Spinal cord (tissue), 10 donors: ENCODE data around the gene VTN. TPM values are rescaled to one million over a fixed set of nuclear protein-coding genes. Genes with fewer than 3 reads are reported as not detected.

Experiments used
- DNase-seq, 6 donors: peaks; one replicate each; pipeline versions ENCODE4 v3.0.0 to v3.0.0-alpha.2; 2013 to 2015; ENCODE audit warnings: low spot score in 6 of 6, low read depth in 4 of 6
- H3K27ac ChIP-seq: one replicate; pipeline ENCODE4 v1.5.1; 2013; ENCODE audit warnings: low read depth, low read length, control low read depth
- H3K27me3 ChIP-seq: one replicate; pipeline ENCODE4 v1.6.1; 2013; ENCODE audit warnings: low read length; ENCODE audit not compliant: control insufficient read depth, insufficient read depth
- H3K36me3 ChIP-seq: one replicate; pipeline ENCODE4 v1.6.1; 2013; ENCODE audit warnings: low read length; ENCODE audit not compliant: control insufficient read depth, insufficient read depth
- H3K4me1 ChIP-seq: one replicate; pipeline ENCODE4 v1.6.1; 2013; ENCODE audit warnings: low read length; ENCODE audit not compliant: control insufficient read depth, insufficient read depth
- H3K4me3 ChIP-seq: one replicate; pipeline ENCODE4 v1.5.1; 2013; ENCODE audit warnings: low read depth, low read length, control low read depth
- H3K9me3 ChIP-seq: one replicate; pipeline ENCODE4 v1.6.1; 2013; ENCODE audit warnings: low read length; ENCODE audit not compliant: control insufficient read depth, insufficient read depth
- WGBS: methylation state at CpG from one replicate; pipeline ENCODE4 v1.1.5; 2013; ENCODE audit warnings: missing lambda C conversion rate; ENCODE audit not compliant: insufficient coverage; 5-methylcytosine and 5-hydroxymethylcytosine counted together
- polyA plus RNA-seq, 2 donors: library from polyadenylated mRNA; unstranded; fragments of 120-200 nt; gene quantifications; one replicate each; pipeline ENCODE4 v1.2.1, GENCODE V29; 2013; ENCODE audit not compliant: insufficient read length in 2 of 2
- total RNA-seq, 2 donors: library from RNA; depleted of rRNA in 1 of 2; stranded (reverse); fragments of 120-200 nt in 1 of 2; fragments of >200 nt in 1 of 2; gene quantifications; one replicate each; pipeline versions ENCODE4 v1.2.3 to v1.2.4, GENCODE V29; 2013 to 2014
- donor health status: healthy.

The VTN gene
- total and polyA plus RNA-seq, 4 donors, result 0.40 to 3.0 (median 2.5) TPM

GRCh38 chr17:28363776-28364650 lies 6.1 kb downstream of the VTN start:
- Histone ChIP-seq H3K4me3 (no peak overlapping the region), H3K27ac (no peak overlapping the region), H3K27me3 (no peaks in the 10 kb centered on the region), H3K36me3 (peaks cover 74% of the 10 kb centered on the region), H3K4me1 (no peaks in the 10 kb centered on the region), H3K9me3 (no peaks in the 10 kb centered on the region)
- WGBS, result 95% methylated on average over 7 of the region's 8 CpGs
- no peak for DNase-seq

GRCh38 chr17:28363186-28363585 lies 6.9 kb downstream of the VTN start:
- H3K27ac ChIP-seq, result no peak overlapping the region
- H3K4me1 ChIP-seq, result no peaks in the 10 kb centered on the region
- WGBS, result no CpG with 5 or more reads among the region's 5 CpGs
- H3K4me3 ChIP-seq, result no peak overlapping the region
- peaks cover 74% of the 10 kb centered on the region for H3K36me3 ChIP-seq
- H3K27me3 ChIP-seq, result no peaks in the 10 kb centered on the region
- no peaks in the 10 kb centered on the region for H3K9me3 ChIP-seq
- no peak for DNase-seq

GRCh38 chr17:28357901-28358197 lies 12.3 kb downstream of the VTN start:
- Histone ChIP-seq H3K27ac (no peak overlapping the region), H3K27me3 (no peaks in the 10 kb centered on the region), H3K4me3 (peak overlapping the region; percentile 80), H3K36me3 (peaks cover 54% of the 10 kb centered on the region), H3K4me1 (peaks cover 7% of the 10 kb centered on the region), H3K9me3 (no peaks in the 10 kb centered on the region)
- DNase-seq, result no peak
- 3% methylated on average over 4 of the region's 4 CpGs for WGBS

- WGBS, result 0% methylated on average over 80 of the region's 80 CpGs
- peaks cover 7% of the 10 kb centered on the region for H3K4me1 ChIP-seq
- H3K27ac ChIP-seq, result no peak within 1 kb of the TSS
- H3K36me3 ChIP-seq, result peaks cover 55% of the 10 kb centered on the region
- DNase-seq, result peak; percentile 87 to 98 (median 92)
- peak within 1 kb of the TSS; percentile 80 for H3K4me3 ChIP-seq
- no peaks in the 10 kb centered on the region for H3K9me3 ChIP-seq
- no peaks in the 10 kb centered on the region for H3K27me3 ChIP-seq
Measured at GRCh38 chr17:28357061-28357900, 12.8 kb downstream of the VTN start, which contains the start of gene POLDIP2. TSS of gene POLDIP2 (minus strand) at chr17:28357527. CDS start at chr17:28357448, 79 bp downstream.

GRCh38 chr17:28350271-28350670 lies 19.8 kb downstream of the VTN start:
- 100% methylated on average over 6 of the region's 7 CpGs for WGBS
- H3K4me3 ChIP-seq, result no peak overlapping the region
- peaks cover 5% of the 10 kb centered on the region for H3K4me1 ChIP-seq
- H3K36me3 ChIP-seq, result peaks cover 85% of the 10 kb centered on the region
- DNase-seq, result no peak
- H3K27ac ChIP-seq, result no peak overlapping the region
- H3K9me3 ChIP-seq, result no peaks in the 10 kb centered on the region
- no peaks in the 10 kb centered on the region for H3K27me3 ChIP-seq

GRCh38 chr17:28348979-28349378 lies 21.1 kb downstream of the VTN start:
- no peaks in the 10 kb centered on the region for H3K27me3 ChIP-seq
- no peak for DNase-seq
- no peaks in the 10 kb centered on the region for H3K9me3 ChIP-seq
- H3K4me1 ChIP-seq, result peaks cover 5% of the 10 kb centered on the region
- WGBS, result 74% methylated on average over 3 of the region's 3 CpGs
- H3K36me3 ChIP-seq, result peaks cover 86% of the 10 kb centered on the region
- no peak overlapping the region for H3K4me3 ChIP-seq
- H3K27ac ChIP-seq, result no peak overlapping the region

- no peak for DNase-seq
- 94% methylated on average over 8 of the region's 8 CpGs for WGBS
- Histone ChIP-seq H3K4me3 (no peak overlapping the region), H3K27me3 (no peaks in the 10 kb centered on the region), H3K36me3 (peaks cover 87% of the 10 kb centered on the region), H3K27ac (no peak overlapping the region), H3K4me1 (peaks cover 5% of the 10 kb centered on the region), H3K9me3 (no peaks in the 10 kb centered on the region)
Measured at GRCh38 chr17:28347261-28347891, 22.7 kb downstream of the VTN start.

- H3K4me1 ChIP-seq, result peaks cover 5% of the 10 kb centered on the region
- WGBS, result 80% methylated on average over 1 of the region's 7 CpGs
- no peaks in the 10 kb centered on the region for H3K9me3 ChIP-seq
- no peak overlapping the region for H3K4me3 ChIP-seq
- no peak overlapping the region for H3K27ac ChIP-seq
- DNase-seq, result no peak
- no peaks in the 10 kb centered on the region for H3K27me3 ChIP-seq
- H3K36me3 ChIP-seq, result peaks cover 87% of the 10 kb centered on the region
Measured at GRCh38 chr17:28346746-28347246, 23.3 kb downstream of the VTN start.

GRCh38 chr17:28346199-28346580 lies 23.9 kb downstream of the VTN start:
- 20% methylated on average over 1 of the region's 2 CpGs for WGBS
- Histone ChIP-seq H3K4me1 (peaks cover 5% of the 10 kb centered on the region), H3K27ac (peak overlapping the region; percentile 4), H3K4me3 (no peak overlapping the region), H3K27me3 (no peaks in the 10 kb centered on the region), H3K9me3 (no peaks in the 10 kb centered on the region), H3K36me3 (peaks cover 87% of the 10 kb centered on the region)
- DNase-seq, result no peak
